GM06990 (cell line): ENCODE results near the gene GFOD1.

Source experiments
- DNase-seq: peaks from one replicate; pipeline ENCODE4 v3.0.0-alpha.2; 2011; ENCODE audit not compliant: insufficient read length; ENCODE audit errors: extremely low read depth
- H3K27me3 ChIP-seq: replicated peaks from 2 replicates; pipeline ENCODE4 v1.6.0; 2011; ENCODE audit warnings: low read length; ENCODE audit not compliant: control insufficient read depth, insufficient read depth
- H3K36me3 ChIP-seq: 2 replicates; pipeline ENCODE4 v1.5.1; 2011; ENCODE audit warnings: low read length; ENCODE audit not compliant: control insufficient read depth, insufficient read depth
- H3K4me3 ChIP-seq: replicated peaks from 2 replicates; pipeline ENCODE4 v1.5.1; 2011; ENCODE audit warnings: low read depth, mild to moderate bottlenecking, control low read depth, low read length
- TF ChIP-seq, protein P1 (sequence below): IDR thresholded peaks from 2 replicates; pipeline ENCODE4 v1.5.1; 2011; ENCODE audit warnings: low read length, control low read depth, mild to moderate bottlenecking, inconsistent platforms; ENCODE audit not compliant: insufficient read depth, poor library complexity, severe bottlenecking

Gene GFOD1

GRCh38 chr6:13368731-13369115 lies 118.7 kb downstream of the GFOD1 start:
- Histone ChIP-seq H3K27me3 (no peaks in the 10 kb centered on the region), H3K4me3 (no peak overlapping the region), H3K36me3 (peaks cover 6% of the 10 kb centered on the region)
- TF ChIP-seq, protein P1, sequence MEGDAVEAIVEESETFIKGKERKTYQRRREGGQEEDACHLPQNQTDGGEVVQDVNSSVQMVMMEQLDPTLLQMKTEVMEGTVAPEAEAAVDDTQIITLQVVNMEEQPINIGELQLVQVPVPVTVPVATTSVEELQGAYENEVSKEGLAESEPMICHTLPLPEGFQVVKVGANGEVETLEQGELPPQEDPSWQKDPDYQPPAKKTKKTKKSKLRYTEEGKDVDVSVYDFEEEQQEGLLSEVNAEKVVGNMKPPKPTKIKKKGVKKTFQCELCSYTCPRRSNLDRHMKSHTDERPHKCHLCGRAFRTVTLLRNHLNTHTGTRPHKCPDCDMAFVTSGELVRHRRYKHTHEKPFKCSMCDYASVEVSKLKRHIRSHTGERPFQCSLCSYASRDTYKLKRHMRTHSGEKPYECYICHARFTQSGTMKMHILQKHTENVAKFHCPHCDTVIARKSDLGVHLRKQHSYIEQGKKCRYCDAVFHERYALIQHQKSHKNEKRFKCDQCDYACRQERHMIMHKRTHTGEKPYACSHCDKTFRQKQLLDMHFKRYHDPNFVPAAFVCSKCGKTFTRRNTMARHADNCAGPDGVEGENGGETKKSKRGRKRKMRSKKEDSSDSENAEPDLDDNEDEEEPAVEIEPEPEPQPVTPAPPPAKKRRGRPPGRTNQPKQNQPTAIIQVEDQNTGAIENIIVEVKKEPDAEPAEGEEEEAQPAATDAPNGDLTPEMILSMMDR = no peak
- DNase-seq = no peak

- Histone ChIP-seq H3K27me3 (no peaks in the 10 kb centered on the region), H3K4me3 (no peak overlapping the region), H3K36me3 (peaks cover 8% of the 10 kb centered on the region)
- DNase-seq = no peak
- TF ChIP-seq, protein P1 = no peak
Observed at GRCh38 chr6:13368079-13368730, 119.2 kb downstream of the GFOD1 start.

DNA sequence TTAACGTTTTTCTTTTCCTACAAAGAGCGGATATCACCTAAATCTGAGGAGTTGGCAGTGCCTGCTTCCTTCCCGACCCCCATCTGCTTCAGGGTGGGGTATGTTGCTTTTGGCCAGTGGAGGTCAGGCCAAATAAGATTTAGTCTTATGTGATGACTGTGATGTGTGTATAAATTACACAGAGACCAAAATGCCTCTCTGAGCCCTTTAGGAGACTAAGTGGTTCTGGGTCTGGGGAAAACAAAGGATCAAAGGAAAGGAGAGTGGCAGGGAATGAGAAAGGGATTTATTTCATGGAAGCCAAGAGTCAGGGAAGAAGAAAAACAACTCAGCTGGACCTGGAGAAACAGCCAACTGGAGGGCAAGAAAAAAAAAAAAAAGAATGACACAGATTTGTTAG lies 120.0 kb downstream of the GFOD1 start:
- peaks cover 8% of the 10 kb centered on the region for H3K36me3 ChIP-seq
- no peaks in the 10 kb centered on the region for H3K27me3 ChIP-seq
- DNase-seq = no peak
- H3K4me3 ChIP-seq = no peak overlapping the region
- TF ChIP-seq, protein P1 = no peak

- TF ChIP-seq, protein P1 = no peak
- Histone ChIP-seq H3K4me3 (no peak overlapping the region), H3K27me3 (no peaks in the 10 kb centered on the region), H3K36me3 (peaks cover 8% of the 10 kb centered on the region)
- no peak for DNase-seq
Observed at GRCh38 chr6:13365320-13365719, 122.1 kb downstream of the GFOD1 start.

DNA sequence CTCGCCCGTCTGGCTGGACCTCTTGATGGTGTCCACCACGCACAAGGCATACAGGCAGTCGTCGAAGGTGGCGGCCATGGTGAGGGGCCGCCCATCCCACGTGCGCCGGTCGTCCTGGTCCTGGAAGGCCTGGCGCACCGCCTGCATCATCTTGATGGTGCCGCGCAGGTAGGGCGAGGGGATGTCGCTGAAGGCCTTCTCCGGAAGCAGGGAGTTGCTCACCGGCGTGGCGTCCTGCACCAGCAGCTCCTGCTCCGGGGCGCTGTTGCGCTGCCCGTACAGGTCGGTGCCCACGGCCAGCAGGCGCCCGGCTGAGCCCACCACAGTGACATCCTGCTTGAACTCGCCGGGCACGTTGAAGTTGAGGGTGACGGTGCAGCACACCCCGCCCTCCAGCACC lies 122.6 kb downstream of the GFOD1 start:
- TF ChIP-seq, protein P1 = no peak
- no peaks in the 10 kb centered on the region for H3K27me3 ChIP-seq
- no peak overlapping the region for H3K4me3 ChIP-seq
- DNase-seq = no peak
- H3K36me3 ChIP-seq = peaks cover 8% of the 10 kb centered on the region

DNA sequence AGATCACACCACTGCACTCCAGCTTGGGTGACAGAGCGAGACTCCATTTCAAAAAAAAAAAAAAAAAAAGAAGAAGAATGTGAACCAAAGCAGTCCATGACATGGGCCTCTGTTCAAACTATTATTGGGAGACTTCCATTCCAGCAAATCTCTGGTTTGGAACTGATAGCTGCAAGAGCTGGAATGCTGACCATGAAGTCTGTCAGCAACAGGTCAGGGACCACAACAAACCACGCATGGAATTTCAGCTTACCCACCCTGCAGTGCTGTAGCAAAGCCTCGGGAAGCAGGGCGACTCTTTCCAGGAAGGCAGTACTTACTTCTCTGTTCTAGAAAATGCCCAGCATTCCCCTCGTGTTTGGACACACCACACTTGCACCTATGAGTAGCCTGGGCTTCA lies 125.0 kb downstream of the GFOD1 start:
- no peaks in the 10 kb centered on the region for H3K27me3 ChIP-seq
- no peak for DNase-seq

More for the DNA sequence above, 125.0 kb downstream of the GFOD1 start:
- Histone ChIP-seq H3K36me3 (peaks cover 11% of the 10 kb centered on the region), H3K4me3 (no peak overlapping the region)
- TF ChIP-seq, protein P1 = no peak
